Dermis blood vessel endothelial cell (primary cell): ENCODE results near the gene RFTN2. TPM values are rescaled to one million over a fixed set of nuclear protein-coding genes. Genes with fewer than 3 reads are reported as not detected.
"Not testable (repeated sequence)": the region's sequence is repeated elsewhere in the genome, so short reads cannot be mapped to it uniquely, and the experiment has no call there.

Source experiments
- DNase-seq: peaks from one replicate; pipeline ENCODE4 v3.0.0; 2010
- total RNA-seq: library from RNA; depleted of rRNA; stranded (reverse); fragments of >200 nt; gene quantifications from 2 replicates; pipeline ENCODE4 v1.2.3, GENCODE V29; 2014

The RFTN2 gene
- total RNA-seq, 1 donor from 2014 or later = 22.0 TPM

- DNase-seq = no peak
Measured at GRCh38 chr2:197674060-197674459, 1.3 kb downstream of the RFTN2 start.

GRCh38 chr2:197673606-197674005, 1.8 kb downstream of the RFTN2 start:
- peak; percentile 4 for DNase-seq

- DNase-seq = peak; percentile 10
Measured at GRCh38 chr2:197673106-197673505, 2.3 kb downstream of the RFTN2 start.

GRCh38 chr2:197672371-197672893, 3.0 kb downstream of the RFTN2 start:
- no peak for DNase-seq

- DNase-seq = no peak
Measured at GRCh38 chr2:197669077-197669476, 6.3 kb downstream of the RFTN2 start.

GRCh38 chr2:197668296-197668695, 7.1 kb downstream of the RFTN2 start:
- no peak for DNase-seq

- DNase-seq = no peak
Measured at GRCh38 chr2:197666277-197666676, 9.1 kb downstream of the RFTN2 start.

- no peak for DNase-seq
Measured at GRCh38 chr2:197661626-197662025, 13.8 kb downstream of the RFTN2 start.

- DNase-seq = no peak
Measured at GRCh38 chr2:197657562-197657961, 17.8 kb downstream of the RFTN2 start.

GRCh38 chr2:197647961-197648690, 27.3 kb downstream of the RFTN2 start:
- peak; percentile 43 for DNase-seq

- DNase-seq = peak; percentile 49
Measured at GRCh38 chr2:197641666-197642065, 33.7 kb downstream of the RFTN2 start.

- not testable (repeated sequence) for DNase-seq
Measured at GRCh38 chr2:197640571-197641122, 34.7 kb downstream of the RFTN2 start.

GRCh38 chr2:197633109-197633657, 42.2 kb downstream of the RFTN2 start:
- no peak for DNase-seq

- DNase-seq = peak; percentile 46
Measured at GRCh38 chr2:197628043-197628500, 47.3 kb downstream of the RFTN2 start.

GRCh38 chr2:197626965-197627625, 48.3 kb downstream of the RFTN2 start:
- DNase-seq = no peak

GRCh38 chr2:197620133-197620532, 55.3 kb downstream of the RFTN2 start:
- DNase-seq = peak; percentile 41

GRCh38 chr2:197615016-197615652, 60.3 kb downstream of the RFTN2 start:
- DNase-seq = no peak

- DNase-seq = no peak
Measured at GRCh38 chr2:197614532-197614931, 60.9 kb downstream of the RFTN2 start.

- DNase-seq = no peak
Measured at GRCh38 chr2:197613509-197613987, 61.8 kb downstream of the RFTN2 start.

GRCh38 chr2:197606180-197606579, 69.2 kb downstream of the RFTN2 start:
- DNase-seq = no peak

GRCh38 chr2:197604117-197604860, 71.1 kb downstream of the RFTN2 start:
- DNase-seq = no peak

- no peak for DNase-seq
Measured at GRCh38 chr2:197601726-197602125, 73.7 kb downstream of the RFTN2 start.
